ENCODE results near the gene WEE2.
A peak's percentile ranks its signal among the peaks of the same experiment; 100 is the strongest.

WEE2 gene

DNA sequence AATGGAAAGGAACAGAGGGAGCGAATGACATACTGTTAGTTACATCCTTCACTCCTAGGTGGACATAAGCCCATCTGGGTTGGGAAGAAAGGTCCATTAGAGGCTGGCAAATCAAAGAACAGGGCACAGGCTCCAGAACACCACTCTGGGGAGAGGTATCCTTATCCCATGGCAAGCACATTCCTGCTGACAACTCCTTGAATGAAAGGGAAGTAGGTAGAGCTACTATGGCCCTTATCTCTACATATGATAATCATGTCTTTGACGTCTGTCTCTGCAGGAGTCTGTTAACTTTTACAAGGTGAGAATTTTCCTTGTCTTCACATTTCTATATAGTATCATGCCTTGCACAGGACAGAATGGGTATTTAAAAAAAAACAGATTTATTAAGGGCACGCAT lies 16.6 kb upstream of the WEE2 start:
- no peak for DNase-seq (ENCODE audit: low read depth)

DNA sequence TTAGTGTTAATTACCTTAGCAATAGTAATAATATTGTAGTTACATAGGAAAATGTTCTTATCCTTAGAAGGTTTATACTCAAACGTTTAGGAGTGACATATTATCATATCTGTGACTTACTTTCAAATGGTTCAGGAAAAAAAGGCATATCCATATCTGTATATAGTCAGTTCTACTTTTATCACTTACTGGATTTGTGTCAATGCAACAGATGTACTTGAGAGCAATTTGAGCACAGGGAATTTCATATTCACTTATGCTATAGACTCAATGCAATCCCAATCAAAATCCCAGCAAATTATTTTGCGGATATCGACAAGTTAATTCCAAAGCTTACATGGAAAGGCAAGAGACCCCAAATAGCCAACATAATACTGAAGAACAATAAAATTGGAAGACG lies 16.2 kb upstream of the WEE2 start:
- no peak for DNase-seq (ENCODE audit: low read depth)

DNA sequence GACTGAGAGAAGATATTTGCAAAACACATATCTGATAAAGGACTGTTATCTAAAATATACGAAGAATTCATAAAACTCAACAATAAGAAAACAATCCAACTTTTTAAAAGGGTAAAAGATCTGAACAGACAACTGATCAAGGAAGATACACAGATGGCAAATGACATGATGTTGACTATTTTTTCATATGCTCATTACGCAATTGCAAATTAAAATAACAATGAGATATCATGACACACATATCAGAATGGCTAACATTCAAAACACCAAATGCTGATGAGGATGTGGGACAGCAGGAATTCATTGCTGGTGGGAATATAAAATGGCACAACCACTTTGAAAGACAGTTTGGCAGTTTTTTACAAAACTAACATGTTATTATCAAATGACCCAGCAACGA lies 15.1 kb upstream of the WEE2 start:
- DNase-seq (ENCODE audit: low read depth) = no peak

DNA sequence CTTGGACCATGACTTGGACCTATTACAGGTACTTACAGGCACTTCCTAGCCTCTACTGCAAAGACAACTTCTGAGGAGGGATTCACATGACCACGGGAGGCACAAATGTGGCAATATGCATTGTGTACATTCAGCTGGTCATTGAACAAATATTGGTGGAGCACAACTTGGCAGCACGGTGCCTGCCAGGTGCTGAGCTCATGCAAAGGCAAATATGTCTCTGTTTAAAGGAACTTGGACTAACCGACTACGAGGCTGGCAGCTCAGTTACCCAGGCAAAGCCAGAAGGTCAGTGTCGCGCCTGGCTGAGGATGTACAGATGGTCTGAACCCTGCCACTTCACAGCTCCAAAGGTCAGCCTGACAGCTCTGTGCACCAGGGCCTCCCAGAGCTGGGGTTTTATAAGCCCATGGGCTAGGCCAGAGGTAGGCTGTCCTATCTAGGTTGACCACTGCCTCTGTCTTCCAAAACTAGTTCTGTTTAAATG lies 12.3 kb upstream of the WEE2 start:
- no peak for DNase-seq (ENCODE audit: low read depth)

DNA sequence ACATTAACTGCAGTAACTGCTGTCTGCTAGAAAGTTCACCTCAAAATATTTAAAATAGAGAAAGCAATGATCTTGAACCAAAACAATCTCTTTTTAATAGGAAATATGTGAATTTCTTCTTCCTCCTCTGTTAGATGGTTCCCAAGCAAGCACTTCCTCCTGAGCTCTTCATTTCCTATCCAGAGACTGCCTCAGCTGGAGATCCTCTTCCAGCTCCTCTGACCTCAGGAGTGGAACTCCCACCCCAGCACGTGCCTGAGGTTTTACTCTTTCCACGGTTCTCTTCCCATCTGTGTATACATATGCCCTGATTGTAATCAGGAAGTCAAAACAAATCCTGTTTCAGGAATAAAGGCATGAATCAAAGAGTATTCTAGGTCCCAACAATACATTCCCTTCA lies 11.8 kb upstream of the WEE2 start:
- no peak for DNase-seq (ENCODE audit: low read depth)

DNA sequence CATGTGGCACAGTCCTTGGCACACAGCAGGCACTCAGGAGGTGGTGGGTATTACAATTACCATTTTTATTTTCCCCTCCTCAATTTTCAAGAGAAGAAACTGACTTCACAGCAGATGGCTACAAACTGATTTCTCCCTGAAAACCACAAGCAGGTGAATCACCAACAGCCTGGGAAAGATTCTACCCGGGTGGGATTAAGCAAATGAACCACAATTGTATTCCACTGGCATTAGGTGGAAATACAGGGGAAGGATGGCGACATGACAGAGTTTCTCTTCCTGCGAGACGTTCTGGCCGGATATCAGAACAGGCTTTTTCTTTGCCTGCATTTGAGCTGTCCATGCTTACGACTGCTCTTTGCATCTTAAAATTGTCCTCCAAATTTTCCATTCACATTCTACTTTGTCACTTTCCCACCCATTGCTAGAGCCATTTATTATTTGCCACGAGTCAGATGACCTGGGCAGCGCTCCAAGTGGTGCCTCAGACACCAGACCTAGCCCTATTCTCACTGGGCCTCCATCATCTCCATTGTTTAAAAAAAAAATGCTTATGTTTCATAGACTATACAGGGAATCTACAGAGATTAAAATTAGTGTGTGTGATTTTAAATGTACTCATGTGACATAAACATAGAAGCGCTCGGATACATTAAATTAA lies 10.8 kb upstream of the WEE2 start:
- no peak for DNase-seq (ENCODE audit: low read depth)

DNA sequence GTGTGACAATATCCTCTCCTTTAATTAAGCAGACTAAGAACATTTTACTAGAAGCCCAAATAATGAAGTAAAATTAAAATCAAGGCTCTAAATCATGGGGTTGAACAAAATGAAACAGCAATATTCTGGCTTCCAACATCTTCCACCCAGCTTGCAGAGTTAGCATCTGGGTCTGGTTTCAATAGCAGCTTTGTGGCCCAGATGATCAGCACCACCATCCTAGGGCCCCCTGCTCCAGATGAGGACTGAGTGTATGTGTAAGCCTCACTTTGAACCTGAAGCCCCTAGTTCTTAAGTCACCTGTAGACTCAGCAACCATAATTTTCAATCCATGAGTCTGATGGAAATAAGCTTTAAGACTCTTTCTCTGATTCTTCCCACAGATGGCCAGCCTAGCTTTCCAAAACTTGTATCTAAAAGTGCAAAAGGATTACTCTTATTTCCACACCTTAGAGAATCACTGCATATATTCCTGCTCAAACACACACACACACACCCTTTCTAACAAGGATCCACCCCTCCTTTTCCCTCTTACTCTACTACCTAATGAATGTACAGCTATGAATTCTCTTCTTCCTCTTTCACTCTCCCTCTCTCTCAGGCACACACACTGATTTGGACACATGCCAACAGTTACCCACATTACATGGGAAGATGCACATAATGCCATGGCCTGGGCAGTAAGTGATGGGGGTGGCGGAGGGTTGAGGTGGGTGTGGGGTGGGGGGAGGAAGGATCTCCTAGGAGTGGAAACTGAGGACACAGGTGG lies 9.7 kb upstream of the WEE2 start:
- DNase-seq (ENCODE audit: low read depth) = no peak

DNA sequence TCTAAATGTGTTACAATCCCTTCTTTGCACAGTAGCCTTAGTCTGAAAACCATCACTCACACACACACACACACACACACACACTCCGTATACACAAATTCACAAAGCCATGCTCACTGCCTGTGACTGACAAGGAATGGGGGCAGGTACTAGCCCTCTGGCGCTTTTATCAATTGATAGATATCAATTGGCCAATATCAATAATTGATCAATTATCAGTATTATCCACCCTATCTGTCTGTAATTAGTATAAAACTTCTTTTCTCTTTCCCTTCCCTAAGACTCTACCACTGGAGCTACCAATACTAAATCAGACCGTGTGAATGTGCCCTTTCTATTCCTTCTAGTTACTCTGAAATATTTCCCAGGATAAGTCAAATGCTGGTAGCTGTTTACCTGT lies 8.3 kb upstream of the WEE2 start:
- no peak for DNase-seq (ENCODE audit: low read depth)

DNA sequence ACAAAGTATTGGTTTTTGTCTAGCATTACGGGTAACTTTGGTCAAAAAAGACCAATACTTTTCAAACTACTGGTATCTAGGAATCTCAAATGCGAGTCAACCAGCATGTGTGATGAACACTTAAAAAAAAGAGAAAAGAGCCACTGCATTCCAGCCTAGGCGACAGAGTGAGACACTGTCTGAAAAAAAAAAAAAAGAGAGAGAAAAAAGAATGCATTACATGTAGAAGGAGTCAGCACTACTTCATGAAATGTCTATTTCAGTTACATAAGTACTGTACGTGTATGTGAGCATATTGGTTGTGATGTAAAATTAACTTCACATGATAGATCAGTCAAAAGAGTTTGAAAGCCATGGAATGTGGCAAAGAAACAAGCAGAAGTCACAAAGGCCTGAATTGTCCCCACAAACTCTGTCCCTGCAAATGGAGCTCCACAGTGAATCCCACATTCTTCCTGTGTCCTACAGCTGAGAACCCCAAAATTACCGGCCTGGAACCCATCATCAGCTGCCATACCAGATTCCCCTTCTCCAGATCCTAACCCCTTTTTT lies 7.8 kb upstream of the WEE2 start:
- DNase-seq (ENCODE audit: low read depth) = no peak

DNA sequence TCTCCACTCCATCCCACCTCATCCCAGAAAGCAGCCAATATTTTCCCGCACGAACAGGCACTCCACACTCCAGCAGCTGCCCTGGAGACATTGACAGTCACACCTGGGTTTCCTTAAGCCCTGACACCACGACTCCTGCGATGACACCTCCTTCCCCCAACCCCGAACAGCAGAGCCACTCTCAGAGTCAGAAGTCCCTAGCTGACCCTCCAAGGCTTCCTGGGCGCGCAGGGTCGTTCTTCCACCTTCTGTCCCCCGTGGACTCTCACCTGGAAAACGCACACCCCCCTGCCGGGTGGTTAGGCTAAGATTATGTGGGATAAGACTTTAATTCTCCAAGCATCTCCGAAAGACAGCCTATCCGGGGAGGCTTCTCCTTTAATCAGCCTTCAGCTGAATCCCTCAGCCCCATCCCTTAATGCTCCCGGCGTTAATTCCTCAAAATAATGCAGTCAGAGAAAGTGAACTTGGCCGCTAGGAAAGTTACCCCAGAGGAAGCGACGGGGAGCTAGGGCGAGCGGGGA lies 7.2 kb upstream of the WEE2 start:
- DNase-seq (ENCODE audit: low read depth) = no peak

DNA sequence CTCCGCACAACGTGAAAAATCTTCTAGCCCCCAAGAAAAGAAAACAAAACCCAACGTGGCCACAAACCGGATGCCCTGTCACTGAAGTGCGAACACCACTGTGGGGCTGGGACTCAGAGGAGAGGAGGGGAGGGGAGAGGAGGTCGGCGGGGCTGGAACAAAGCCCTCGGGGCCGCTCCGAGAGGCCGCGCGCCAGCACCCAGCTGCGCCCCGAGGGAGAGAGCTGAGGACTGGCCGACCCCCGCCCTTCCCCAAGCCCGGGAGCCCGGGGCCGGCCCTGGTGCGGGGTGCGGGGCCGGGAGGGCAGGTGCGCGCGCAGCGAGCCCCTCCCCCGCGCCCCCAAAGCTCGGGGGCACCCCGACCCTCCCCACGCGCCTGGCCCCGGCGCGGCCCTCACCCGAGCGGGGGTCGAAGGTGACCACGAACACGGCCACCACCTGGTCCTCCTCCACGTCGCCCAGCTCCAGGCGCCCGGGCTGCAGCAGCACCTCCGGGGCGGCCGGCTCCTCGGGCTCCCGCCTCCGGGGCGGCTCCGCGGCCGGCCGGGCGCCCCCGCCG lies 6.6 kb upstream of the WEE2 start:
- DNase-seq (ENCODE audit: low read depth) = peak; percentile 55

DNA sequence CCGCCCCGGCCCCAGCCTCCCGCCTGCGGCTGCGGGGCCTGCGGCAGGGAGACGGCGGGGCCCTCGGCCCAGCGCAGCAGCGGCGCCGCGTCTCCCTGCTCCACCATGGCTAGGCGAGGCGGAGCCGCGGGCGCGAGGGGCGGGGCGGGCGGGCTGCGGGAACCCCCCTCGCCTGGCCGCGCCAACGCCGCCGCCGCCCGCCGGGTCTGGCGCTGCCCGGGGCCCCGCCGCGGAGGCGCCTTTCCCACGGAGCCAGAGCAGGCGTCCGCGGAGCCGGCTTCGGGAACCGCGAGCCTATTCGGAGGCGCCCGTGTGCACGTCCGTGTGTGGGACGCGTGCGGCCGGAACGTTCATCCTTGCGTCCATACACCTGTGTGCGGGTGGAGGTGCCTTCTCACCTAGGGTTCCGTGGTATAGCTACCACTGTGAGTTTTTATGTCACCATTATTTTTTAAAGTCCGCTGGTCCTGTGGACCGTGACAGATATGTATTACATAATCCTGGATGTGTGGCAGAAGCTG lies 6.0 kb upstream of the WEE2 start, which contains the start of gene DENND11:
TSS of gene DENND11 (minus strand) at position 120 of the 521 bp plus-strand sequence. CDS start at position 107, 13 bp downstream.
- no peak for DNase-seq (ENCODE audit: low read depth)

DNA sequence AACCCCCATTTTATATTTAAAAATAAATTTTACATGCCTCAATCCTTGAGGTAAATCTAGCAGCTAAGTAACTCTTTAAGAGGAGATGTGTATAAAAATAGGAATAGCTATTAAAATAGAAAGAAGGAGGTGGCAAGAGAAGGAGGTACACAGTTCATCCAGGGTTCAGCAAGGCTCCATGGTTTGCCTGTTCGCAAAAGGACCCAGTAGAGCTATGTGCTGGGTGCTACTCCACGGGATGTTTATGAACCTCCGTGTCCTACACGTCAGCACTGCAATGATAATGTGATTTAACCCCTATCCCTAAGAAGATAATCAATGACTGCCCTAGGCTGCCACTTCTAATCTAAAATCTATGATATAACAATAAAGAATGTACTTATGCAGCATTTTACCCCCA lies 5.3 kb upstream of the WEE2 start:
- DNase-seq (ENCODE audit: low read depth) = no peak

DNA sequence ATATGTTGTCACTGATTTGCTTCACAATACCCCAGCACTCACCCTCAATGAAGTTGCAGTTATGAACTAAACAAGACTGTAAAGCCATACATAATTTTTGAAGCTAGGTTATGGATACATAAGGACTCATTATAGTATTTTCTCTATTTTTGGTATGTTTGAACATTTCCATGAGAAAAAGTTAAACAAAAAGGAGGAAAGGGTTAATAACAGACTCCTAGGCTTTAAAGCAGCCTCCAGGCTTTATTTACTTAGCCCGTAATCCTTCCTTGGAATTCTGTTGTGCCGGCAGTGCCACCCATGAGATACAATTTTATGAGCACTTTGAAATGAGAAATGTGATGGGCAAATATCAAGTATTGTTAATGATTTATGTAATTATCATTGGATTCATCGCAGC lies 4.0 kb upstream of the WEE2 start:
- no peak for DNase-seq (ENCODE audit: low read depth)

DNA sequence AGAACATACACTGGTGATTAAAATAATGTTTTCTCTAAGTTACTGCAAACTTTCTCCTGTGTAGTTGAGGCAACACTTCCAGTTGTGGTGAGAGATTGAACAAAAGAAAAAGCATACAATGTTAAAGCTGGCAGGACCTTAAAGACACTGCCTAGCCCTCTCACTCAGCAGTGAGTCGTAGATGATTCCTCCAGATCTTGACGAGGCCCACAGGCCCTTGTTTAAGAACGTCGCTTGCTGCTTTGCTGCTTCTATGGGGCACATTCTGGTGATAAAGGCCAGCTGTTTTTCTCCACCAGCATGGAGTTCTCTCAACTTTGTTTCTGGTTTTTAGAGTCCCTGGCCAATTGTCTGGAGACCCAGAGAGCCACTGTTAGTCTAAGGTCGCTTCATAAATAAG lies 3.4 kb upstream of the WEE2 start:
- DNase-seq (ENCODE audit: low read depth) = no peak

DNA sequence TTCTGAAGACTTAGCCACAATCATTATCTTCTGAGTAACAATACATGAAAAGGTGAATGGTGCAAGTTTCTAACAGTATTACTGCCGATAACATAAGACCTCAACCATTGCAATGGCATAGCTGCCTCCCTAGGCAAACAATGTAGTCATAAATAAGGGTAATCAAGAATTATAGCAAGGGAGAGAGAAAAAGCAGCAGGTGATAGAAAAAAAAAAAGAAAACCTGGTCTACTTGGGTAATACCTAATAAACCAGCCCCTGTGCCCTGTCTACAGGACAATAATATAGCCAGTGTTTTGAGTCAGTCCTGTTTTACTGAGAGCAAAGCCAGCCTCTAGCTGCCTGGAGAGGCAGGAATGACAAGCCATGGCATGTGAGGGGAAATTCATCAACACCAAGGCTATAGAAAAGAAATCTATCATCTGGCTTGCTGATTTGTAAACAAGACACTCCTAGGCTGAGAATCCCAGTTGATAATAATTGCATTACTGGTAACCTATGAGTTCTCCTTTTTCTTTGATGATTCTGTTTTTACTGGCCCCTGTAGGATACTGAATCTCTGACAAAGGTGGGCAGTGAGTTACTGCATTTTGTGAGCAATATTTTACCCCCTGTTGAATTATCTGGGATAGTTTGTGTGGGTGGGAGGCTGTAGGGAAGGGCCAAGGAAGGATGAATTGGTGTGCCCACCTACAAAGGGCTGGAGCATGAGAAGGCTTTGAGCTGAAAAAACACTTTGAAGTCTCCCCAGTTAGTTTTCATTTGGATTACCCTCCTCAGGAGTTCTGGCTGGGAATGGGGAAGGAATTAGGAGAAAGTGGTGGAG lies 1.7 kb upstream of the WEE2 start:
- DNase-seq (ENCODE audit: low read depth) = no peak

DNA sequence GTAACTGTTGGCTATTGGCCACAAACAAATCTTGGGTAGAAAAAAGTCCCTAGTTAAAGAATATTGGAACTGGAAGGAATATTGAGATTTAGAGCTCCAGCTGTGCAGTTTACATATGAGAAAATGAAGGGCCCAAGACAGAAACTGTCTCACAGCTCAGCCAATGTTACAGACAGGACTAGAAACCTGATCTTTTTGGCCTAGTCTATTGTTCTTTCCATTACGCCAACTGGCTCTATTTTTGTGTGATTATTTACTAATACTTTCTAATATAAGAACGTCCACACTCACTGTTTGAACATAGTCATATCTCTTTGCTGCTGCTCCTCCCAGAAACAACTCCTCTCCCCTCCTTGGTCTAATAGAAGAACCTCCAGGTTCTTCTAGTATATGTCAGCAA lies 1.2 kb downstream of the WEE2 start:
- DNase-seq (ENCODE audit: low read depth) = no peak

DNA sequence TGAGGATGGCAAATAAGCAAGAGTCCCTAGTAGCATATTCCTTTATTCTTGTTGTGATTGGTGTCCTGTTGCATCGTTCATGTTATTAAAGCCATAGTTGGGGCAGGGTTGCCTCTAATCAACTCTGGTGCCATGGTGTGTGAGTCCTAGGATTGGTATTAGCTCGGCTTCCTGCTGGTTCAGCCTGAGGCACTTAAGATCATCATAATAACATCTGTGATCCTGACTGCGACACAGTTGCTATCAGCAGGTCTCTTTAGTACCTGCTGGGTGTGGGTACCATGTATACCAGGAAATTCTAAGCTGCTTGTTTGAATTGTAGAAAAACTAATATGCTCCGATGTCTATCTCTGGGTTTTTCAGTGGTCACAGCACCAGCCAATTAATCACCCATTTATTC lies 1.6 kb downstream of the WEE2 start:
- DNase-seq (ENCODE audit: low read depth) = no peak

DNA sequence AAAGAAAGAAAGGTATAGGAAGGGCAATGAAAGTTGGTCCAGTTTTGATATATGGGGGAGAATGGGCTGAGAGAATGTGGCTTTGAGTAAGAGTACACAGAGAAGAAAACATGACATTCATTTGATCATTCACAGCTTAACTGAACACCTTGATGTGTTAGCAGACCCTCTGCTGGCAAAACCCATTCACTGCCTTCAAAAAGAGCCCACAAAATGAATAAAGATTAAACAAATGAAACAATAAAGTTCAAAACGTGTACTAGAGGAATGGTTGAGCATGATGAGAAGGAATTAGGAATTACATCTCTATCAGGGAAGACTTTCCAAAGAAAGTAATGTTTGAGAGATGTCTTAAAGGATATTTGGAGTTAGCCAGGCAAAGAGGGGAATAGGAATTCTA lies 2.1 kb downstream of the WEE2 start:
- DNase-seq (ENCODE audit: low read depth) = no peak

DNA sequence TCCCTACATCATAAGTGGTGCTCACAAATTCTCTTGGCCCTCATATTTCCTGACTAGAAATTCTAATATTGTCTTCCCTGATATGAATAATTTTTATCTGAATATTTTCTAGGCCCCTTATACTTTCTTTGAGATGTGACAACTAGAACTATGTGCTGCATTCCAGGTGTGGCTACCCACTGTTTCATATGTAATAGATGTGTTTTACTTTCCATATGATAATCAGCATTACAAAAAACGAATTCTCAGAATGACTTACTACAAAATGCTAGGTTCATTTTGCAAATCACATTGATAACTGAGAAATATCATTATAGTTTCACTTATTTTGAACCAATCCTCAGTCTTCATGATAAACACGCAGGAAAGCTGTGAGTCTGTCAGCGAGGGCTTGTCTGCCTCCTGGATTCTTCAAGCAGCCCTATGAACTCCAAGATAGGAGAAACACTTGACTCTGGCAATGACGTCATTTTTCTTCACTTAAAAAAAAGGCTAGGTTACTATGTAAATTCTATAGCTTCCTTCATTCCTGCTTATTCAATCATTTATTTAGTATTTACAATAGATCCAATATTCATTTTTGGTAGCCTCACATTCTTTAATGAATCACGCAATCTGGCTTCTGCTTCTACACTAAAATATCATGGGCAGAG lies 4.6 kb downstream of the WEE2 start:
- DNase-seq (ENCODE audit: low read depth) = no peak

DNA sequence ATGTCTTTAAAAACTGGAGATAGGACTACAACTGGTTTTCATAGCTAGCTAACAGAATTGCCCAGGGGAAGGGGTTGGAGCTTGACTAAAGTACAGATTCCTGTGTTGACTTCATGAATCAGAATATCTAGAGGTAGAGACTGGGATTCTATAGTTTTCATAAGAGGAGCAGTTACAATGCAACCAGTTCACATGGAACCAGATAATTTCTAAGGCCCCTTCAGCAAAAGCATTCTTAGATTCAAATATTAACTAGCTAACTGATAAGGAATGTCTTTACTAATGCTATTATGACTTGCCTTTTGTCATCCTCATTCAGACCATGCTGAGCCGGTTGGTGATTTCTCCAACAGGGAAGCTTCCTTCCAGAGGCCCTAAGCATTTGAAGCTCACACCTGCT lies 5.7 kb downstream of the WEE2 start:
- DNase-seq (ENCODE audit: low read depth) = no peak
